GM19099 (cell line): ENCODE measurements around the gene CAV3.

Source experiments
- POLR2A ChIP-seq: IDR thresholded peaks from 3 replicates; pipeline ENCODE4 v1.6.1; 2011; ENCODE audit warnings: low read depth; ENCODE audit not compliant: insufficient read length; ENCODE audit errors: extremely low read depth

Gene CAV3

GRCh38 chr3:8733332-8734094, at the start of gene CAV3:
Gene CAV3 (plus strand): TSS chr3:8733802. CDS start chr3:8733877, 75 bp downstream.
- no peak for TF ChIP-seq POLR2A

DNA sequence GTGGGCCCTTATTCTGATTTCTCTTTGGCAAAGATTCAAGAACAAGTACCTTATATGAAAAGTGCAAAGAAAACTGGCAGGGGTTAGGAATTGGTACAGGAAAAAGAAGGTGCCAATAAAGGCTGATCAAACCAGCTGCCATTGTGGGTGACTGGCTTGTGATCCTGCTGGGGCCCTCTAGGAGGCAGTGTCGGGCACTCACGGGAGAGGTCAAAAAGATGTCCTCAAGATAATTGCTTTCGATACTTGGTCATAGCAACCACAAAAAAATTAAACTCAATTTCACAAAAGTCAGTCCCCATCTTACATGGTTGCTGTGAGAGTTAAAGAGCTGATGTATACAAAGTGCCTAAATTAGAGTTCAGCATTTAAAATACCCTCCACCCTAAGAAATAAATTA, 31.0 kb upstream of the CAV3 start:
- no peak for TF ChIP-seq POLR2A

- TF ChIP-seq POLR2A = no peak
These were observed 28.0 kb upstream of the CAV3 start for GRCh38 chr3:8705575-8705974.

- TF ChIP-seq POLR2A = no peak
These were observed 24.3 kb upstream of the CAV3 start for GRCh38 chr3:8709287-8709686.

GRCh38 chr3:8709801-8710507, 23.6 kb upstream of the CAV3 start:
- TF ChIP-seq POLR2A = no peak

DNA sequence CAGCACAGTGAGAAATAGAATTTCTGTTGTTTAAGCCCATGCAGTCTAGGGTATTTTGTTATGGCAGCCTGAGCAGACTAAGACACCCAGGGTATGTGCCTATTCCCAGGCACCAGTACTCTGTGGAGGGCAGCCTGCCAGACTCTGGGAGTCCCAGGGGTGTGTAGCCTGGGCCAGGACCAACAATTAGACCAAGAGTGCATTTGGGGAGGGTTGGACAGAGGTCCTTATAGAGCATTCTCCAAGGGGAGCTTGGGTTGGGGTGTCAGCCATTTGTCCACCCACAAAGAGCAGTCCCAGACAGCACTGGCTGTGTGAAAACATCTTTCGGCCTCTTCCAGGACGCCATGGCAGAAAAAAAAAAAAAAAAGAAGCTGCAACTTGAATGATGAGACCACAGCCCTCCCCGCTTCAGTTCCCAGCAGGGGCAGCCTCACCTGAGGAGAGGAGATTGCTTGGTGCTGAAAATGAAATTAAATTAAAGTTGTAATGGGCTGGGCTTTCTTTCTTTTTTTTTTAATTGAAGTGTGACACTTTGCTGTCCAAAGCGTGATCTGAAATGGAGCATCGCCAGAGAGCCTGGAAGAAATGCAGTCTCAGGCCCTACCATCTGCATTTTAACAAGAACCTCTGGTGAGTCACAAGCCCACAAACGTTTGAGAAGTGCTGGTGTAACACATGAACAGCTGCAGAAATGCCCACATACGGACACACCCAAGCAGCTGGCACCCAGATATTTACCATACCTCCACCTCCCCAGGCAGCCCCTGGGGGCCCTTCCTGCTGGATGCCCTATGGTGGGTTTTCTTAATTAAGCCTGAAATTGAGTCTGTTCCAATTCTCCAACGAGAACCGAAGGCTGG, 21.3 kb upstream of the CAV3 start:
- TF ChIP-seq POLR2A = no peak

- no peak for TF ChIP-seq POLR2A
These were observed 20.7 kb upstream of the CAV3 start for GRCh38 chr3:8712908-8713255.

- TF ChIP-seq POLR2A = no peak
These were observed 19.5 kb upstream of the CAV3 start for GRCh38 chr3:8713901-8714759.

DNA sequence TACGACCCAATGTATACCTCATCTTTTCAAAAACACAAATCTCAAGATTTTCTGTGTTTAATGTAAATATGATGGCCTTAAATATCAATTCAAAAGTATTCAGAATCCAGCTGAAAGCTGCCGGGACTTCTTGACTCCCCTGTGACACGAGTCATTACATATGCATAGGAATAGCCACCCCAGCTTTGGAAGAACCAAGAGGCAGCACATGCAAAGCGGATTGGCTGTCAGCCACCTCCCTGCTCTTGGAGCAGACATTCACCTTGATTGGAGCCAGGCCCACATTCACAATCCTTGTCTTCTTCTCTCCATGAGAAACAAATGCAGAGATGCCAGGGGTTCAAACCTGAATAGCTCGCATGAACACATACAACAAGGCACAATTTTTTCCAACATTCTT, 10.8 kb upstream of the CAV3 start:
- TF ChIP-seq POLR2A = no peak

DNA sequence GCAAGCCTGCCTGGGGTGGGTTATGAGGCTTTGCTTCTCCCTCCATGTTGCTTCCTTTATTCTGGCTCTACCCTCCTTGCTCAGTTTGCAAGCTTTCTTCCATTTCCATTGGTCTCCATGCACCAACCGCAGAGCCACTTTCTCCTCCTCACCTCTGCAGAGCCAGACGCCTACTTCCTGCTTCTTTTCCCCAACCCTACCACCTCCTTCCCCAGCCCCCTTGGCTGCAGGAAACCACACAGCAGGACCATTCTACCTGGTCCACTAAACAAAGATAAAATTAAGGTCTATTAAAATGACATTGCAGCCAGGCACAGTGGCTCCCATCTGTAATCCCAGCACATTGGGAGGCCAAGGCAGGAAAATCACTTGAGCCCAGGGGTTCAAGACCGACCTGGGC, 10.0 kb upstream of the CAV3 start:
- TF ChIP-seq POLR2A = no peak

DNA sequence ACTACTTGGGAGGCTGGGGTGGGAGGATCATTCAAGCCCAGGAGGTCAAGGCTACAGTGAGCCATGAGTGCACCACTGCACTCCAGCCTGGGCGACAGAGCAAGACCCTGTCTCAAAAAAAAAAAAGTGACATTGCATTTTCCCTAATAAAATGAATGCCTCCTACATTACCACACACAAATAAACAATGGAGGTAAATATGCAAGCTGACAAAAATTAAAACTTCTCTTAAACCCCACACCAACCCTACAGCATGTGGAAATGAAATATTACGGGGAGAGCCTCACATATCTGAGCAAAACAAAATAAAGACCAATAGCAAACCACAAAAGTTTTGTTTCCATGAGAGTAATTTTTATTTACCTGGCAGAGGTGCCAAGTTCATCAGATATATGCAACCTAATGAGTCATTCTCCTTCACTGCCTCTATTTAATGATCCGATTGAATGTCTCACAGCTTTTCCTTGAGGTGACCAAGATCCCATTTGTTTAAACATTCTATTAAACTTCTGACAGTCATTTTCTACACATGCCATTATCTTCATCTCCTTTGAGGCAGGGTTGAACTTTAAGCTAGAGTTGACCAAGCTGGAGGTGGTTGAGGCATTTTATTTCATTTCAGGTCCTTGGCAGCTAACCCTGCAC, 9.4 kb upstream of the CAV3 start:
- no peak for TF ChIP-seq POLR2A

DNA sequence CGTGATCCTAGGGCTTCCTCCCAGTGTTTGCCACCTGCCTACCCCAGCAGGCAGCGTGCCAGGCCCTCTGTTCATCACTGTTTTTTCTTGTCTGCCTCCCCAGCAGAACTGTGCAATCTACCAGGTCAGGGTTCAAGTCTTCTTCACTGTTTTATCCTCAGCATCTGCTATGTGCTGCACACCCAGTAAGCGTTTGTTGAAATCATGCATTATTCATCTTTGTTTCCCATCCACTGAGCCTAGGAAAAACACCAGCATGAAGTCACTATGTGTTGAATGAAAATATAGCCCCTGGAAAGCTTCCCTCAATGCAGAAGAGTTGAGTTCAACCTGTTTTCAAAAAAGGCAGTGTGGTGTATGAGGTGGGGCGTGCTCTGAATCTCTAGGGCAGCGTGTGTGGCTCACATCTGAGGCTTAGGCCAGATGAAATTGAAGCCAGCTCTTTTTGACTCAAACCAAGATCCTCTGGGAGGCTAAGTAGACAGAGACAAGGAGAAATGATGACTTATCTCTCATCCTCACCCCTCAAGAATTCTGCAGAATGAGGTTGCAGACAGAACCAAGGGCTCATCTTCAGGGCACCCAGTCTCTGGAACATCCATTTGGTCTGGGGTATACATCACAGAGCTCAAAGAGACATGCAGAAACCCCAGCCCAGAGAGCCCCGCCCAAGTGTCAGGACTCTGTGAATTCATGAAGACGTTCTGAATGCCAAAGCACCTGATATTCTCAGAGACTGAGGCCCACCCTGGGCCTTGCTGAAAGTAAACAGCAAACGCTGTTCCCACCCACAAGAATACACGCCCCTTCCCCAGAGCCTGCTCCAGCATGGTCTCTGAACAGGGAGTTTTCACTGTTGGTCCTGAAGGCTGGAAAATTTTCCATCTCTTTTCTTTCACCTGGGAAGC, 5.7 kb upstream of the CAV3 start:
- no peak for TF ChIP-seq POLR2A

DNA sequence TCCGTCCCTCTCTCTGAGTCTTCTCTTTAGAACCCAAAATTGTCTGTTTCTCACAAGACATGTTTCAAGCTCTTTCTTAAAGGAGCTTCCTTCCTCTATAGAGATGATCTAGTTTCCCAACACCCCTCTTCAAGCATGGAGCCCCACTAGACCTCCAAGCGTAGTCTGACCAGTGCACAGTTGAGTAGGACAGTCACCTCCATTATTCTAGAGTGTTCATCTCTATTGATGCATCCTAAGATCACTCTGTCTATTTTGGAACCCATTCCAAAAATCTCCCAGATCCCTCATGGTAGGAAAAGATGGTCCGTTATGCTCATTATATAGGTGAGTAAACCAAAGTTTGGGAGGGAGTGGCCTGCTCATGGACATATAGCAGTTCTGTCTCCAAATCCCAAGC, 4.1 kb upstream of the CAV3 start:
- no peak for TF ChIP-seq POLR2A
